H1 (cell line): ENCODE measurements around the gene EPHA1. TPM values are rescaled to one million over a fixed set of nuclear protein-coding genes. Genes with fewer than 3 reads are reported as not detected.

Source experiments
- BCL11A ChIP-seq, 2 experiments: IDR thresholded peaks; one replicate each; pipeline ENCODE4 v1.6.1; 2011; ENCODE audit warnings: low read depth in 2 of 2, low read length in 2 of 2, mild to moderate bottlenecking in 2 of 2
- EP300 ChIP-seq, 2 experiments: IDR thresholded peaks; 1 replicate in 1 of 2; 2 replicates in 1 of 2; pipeline ENCODE4 v1.6.1; 2011 to 2012; ENCODE audit warnings: low read depth in 2 of 2, low read length in 2 of 2, mild to moderate bottlenecking in 2 of 2, borderline replicate concordance in 1 of 2, inconsistent platforms in 1 of 2, moderate library complexity in 1 of 2
- EZH2 ChIP-seq: fragments of 200-600 bp; sonication (generic); IDR thresholded peaks from 2 replicates; pipeline ENCODE4 v1.7.1; 2012; ENCODE audit warnings: low read depth, mild to moderate bottlenecking, moderate library complexity, low read length, inconsistent platforms; ENCODE audit not compliant: severe bottlenecking
- HDAC2 ChIP-seq, 2 experiments: fragments of 300-600 bp in 1 of 2; sonication (generic) in 1 of 2; IDR thresholded peaks; 2 replicates each; pipeline ENCODE4 v1.6.1; 2011 to 2012; ENCODE audit warnings: low read depth in 2 of 2, low read length in 2 of 2, mild to moderate bottlenecking in 2 of 2, moderate library complexity in 2 of 2, borderline replicate concordance in 1 of 2, inconsistent platforms in 1 of 2
- NANOG ChIP-seq: IDR thresholded peaks from 2 replicates; pipeline ENCODE4 v1.6.1; 2011; ENCODE audit warnings: low read length, low read depth, mild to moderate bottlenecking, inconsistent platforms; ENCODE audit not compliant: insufficient read depth, poor library complexity, severe bottlenecking
- POLR2A ChIP-seq, 2 experiments: IDR thresholded peaks; 1 replicate in 1 of 2; 2 replicates in 1 of 2; pipeline ENCODE4 v1.6.1; 2011; ENCODE audit warnings: low read depth in 2 of 2, low read length in 2 of 2, mild to moderate bottlenecking in 2 of 2; ENCODE audit errors: control extremely low read depth in 1 of 2
- POLR2AphosphoS5 ChIP-seq: IDR thresholded peaks from 2 replicates; pipeline ENCODE4 v1.6.1; 2011; ENCODE audit warnings: low read depth, low read length
- RAD21 ChIP-seq, 2 experiments: IDR thresholded peaks in 1 of 2; conservative IDR thresholded peaks in 1 of 2; 2 replicates each; pipeline ENCODE4 v1.6.1; 2011; ENCODE audit warnings: low read depth in 2 of 2, low read length in 2 of 2, improper control_type of control experiment in 1 of 2, inconsistent platforms in 1 of 2, mild to moderate bottlenecking in 1 of 2, moderate library complexity in 1 of 2
- SIN3A ChIP-seq, 2 experiments: IDR thresholded peaks in 1 of 2; conservative IDR thresholded peaks in 1 of 2; 2 replicates each; pipeline ENCODE4 v1.6.1; 2011 to 2012; ENCODE audit warnings: low read length in 2 of 2, improper control_type of control experiment in 1 of 2, low read depth in 1 of 2, mild to moderate bottlenecking in 1 of 2
- TAF1 ChIP-seq: IDR thresholded peaks from 2 replicates; pipeline ENCODE4 v1.6.1; 2011; ENCODE audit warnings: mild to moderate bottlenecking, low read depth, low read length
- polyA plus RNA-seq, 7 experiments: library from polyadenylated mRNA; depleted of rRNA in 3 of 7; stranded (reverse) in 5 of 7; unstranded in 2 of 7; fragments of >200 nt in 5 of 7; fragments of 200-250 nt in 2 of 7; gene quantifications; 1 replicate in 5 of 7; 2 replicates in 1 of 7; 4 replicates in 1 of 7; pipeline versions ENCODE4 v1.2.1 to v1.2.3, GENCODE V29; 2011 to 2013; ENCODE audit warnings: missing spikeins in 2 of 7, mixed read lengths in 2 of 7
- total RNA-seq: library from RNA; stranded (reverse); fragmentation: NEBNext Ultra II Directional; extraction: Animal tissue kit (Norgen Biotek cat#: 25700); gene quantifications from 2 replicates; pipeline ENCODE4 v1.2.1, GENCODE V29; 2021
- TF ChIP-seq, protein P1 (sequence below), 3 experiments: IDR thresholded peaks; 1 replicate in 2 of 3; 2 replicates in 1 of 3; pipeline versions ENCODE4 v1.5.1 to v1.6.1; 2011; ENCODE audit warnings: low read length in 3 of 3, mild to moderate bottlenecking in 3 of 3, inconsistent platforms in 2 of 3, low read depth in 1 of 3, moderate library complexity in 1 of 3; ENCODE audit not compliant: insufficient read depth in 1 of 3; ENCODE audit errors: control extremely low read depth in 1 of 3

Gene EPHA1
- total and polyA plus RNA-seq, 2 of the 8 experiments (the other 6 are each of a cell fraction or from before 2014, with no cell fraction given): 86.5 to 133 TPM

DNA sequence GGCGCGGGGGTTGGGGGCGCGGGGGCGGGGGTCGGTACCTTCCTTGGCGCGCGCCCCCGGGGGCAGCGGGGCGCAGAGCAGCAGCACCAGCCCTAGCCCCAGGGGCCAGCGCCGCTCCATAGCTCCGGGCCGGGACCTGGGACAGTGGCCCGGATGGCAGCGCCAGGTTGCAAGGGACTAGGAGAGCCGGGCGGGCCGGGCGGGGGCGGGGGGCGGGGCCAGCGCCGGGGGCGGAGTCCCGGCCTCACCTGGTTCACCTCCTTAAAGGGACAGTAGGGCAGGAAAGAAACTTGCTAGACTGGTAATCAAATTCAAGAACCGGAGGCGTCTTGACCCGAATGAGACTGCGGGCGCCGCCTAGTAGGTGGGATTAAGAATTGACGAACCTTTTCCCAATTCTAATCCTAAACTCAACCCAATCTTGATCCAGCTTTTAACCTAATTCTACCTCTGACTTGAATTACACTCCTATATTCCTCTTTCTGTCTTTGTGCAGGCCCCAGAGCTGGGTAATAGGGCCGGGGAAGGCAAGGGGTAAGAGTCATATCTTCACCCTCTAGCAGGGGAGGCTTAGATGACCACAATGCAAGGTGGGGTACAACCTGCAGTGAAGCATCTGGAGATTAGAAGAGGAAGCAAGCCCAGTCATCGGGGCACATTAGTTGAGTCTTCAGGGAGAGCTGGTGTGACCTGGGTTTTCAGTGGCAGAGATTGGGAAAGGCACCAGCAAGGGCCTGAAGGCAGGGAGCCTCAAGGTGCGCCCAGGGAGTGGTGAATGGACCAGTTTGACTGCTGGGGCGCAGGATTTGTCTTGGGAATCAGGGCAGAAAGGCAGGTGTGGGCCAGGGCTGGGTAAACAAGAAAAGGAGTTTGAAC is at the start of gene EPHA1 (continued):
- TF ChIP-seq NANOG (no peak), EZH2 (no peak), POLR2A (IDR thresholded peaks at IDR 0.05; ENCODE audit: control extremely low read depth in 1 of 2, low read depth in 2 of 2, low read length in 2 of 2) (peak in 1 of 2 experiments; percentile 34; a peak in 1 of 3 replicates), EP300 (IDR thresholded peaks at IDR 0.05; ENCODE audit: borderline replicate concordance in 1 of 2, low read depth in 2 of 2, low read length in 2 of 2) (peak in 1 of 2 experiments; percentile 39; a peak in 1 of 3 replicates), SIN3A (conservative IDR thresholded peaks at IDR 0.05 in 1 of 2, IDR thresholded peaks at IDR 0.05 in 1 of 2; ENCODE audit: low read depth in 1 of 2, low read length in 2 of 2) (0 out of 4 replicates have a peak, but pooled peaks of 1 of the 2 experiments have one; percentile 29), POLR2AphosphoS5 (peak; percentile 34; the same call in 1 of the 2 replicates), HDAC2 (IDR thresholded peaks at IDR 0.05; ENCODE audit: borderline replicate concordance in 1 of 2, low read depth in 2 of 2, low read length in 2 of 2) (no peak), RAD21 (IDR thresholded peaks at IDR 0.05 in 1 of 2, conservative IDR thresholded peaks at IDR 0.05 in 1 of 2; ENCODE audit: low read depth in 2 of 2, low read length in 2 of 2) (peak; percentile 47 to 57), TAF1 (peak; percentile 27), BCL11A (IDR thresholded peaks at IDR 0.05; ENCODE audit: low read depth in 2 of 2, low read length in 2 of 2) (no peak)
- TF ChIP-seq, protein P1, sequence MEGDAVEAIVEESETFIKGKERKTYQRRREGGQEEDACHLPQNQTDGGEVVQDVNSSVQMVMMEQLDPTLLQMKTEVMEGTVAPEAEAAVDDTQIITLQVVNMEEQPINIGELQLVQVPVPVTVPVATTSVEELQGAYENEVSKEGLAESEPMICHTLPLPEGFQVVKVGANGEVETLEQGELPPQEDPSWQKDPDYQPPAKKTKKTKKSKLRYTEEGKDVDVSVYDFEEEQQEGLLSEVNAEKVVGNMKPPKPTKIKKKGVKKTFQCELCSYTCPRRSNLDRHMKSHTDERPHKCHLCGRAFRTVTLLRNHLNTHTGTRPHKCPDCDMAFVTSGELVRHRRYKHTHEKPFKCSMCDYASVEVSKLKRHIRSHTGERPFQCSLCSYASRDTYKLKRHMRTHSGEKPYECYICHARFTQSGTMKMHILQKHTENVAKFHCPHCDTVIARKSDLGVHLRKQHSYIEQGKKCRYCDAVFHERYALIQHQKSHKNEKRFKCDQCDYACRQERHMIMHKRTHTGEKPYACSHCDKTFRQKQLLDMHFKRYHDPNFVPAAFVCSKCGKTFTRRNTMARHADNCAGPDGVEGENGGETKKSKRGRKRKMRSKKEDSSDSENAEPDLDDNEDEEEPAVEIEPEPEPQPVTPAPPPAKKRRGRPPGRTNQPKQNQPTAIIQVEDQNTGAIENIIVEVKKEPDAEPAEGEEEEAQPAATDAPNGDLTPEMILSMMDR (IDR thresholded peaks at IDR 0.05; ENCODE audit: control extremely low read depth in 1 of 3, insufficient read depth in 1 of 3, low read depth in 1 of 3, low read length in 3 of 3): peak; percentile 47 to 72 (median 58)
